ENCODE results near the gene WWC2. TPM values are rescaled to one million over a fixed set of nuclear protein-coding genes. Genes with fewer than 3 reads are reported as not detected.
"Not testable (repeated sequence)": the region's sequence is repeated elsewhere in the genome, so short reads cannot be mapped to it uniquely, and the experiment has no call there.

The WWC2 gene
- total RNA-seq, 2 donors from 2014 or later = 4.3 to 6.8 TPM

DNA sequence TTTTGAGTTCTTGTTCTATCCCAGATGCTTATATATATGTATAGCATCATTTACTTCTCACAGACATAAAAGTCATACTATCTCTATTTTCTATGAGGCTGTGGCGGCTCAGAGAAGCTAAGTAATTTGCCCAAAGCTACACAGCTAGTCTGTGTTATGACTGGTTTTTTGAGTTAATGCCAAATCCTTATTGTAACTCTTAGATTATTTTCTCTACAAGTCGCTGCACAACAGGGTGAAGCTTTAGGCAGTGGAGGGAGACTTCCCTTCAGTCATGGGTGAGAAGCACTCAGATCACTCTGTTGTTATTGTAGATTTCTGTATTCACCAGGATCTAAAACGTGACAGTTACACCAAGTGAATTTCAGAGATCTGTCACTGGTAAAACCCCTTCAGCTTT lies 48.1 kb downstream of the WWC2 start:
- intact Hi-C loops (cut with DNase I) = no loop called here
- TF ChIP-seq, protein P1, sequence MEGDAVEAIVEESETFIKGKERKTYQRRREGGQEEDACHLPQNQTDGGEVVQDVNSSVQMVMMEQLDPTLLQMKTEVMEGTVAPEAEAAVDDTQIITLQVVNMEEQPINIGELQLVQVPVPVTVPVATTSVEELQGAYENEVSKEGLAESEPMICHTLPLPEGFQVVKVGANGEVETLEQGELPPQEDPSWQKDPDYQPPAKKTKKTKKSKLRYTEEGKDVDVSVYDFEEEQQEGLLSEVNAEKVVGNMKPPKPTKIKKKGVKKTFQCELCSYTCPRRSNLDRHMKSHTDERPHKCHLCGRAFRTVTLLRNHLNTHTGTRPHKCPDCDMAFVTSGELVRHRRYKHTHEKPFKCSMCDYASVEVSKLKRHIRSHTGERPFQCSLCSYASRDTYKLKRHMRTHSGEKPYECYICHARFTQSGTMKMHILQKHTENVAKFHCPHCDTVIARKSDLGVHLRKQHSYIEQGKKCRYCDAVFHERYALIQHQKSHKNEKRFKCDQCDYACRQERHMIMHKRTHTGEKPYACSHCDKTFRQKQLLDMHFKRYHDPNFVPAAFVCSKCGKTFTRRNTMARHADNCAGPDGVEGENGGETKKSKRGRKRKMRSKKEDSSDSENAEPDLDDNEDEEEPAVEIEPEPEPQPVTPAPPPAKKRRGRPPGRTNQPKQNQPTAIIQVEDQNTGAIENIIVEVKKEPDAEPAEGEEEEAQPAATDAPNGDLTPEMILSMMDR (IDR thresholded peaks at IDR 0.05) = no peak
- no peak overlapping the region for H3K4me3 ChIP-seq

DNA sequence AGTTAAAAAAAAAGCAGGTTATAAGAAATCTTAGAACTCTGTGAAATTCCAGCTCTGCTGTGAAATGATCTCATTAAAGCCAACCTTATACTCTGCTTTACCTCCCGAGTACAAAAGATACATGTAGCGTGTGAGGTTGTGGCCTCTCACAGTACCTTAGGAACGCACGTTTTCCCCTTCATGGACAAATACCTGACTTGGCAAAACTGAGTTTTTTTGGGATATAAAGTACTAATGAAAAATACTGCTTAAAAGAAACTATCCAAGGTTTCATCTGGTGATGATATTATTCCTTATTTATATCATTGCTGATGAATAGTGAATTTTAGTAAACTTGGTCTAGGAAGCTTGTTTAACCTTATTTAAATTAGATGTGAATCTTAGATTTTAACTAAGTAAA lies 48.9 kb downstream of the WWC2 start:
- no peak overlapping the region for H3K4me3 ChIP-seq
- no peak overlapping the region for H3K27ac ChIP-seq
- no peaks in the 10 kb centered on the region for H3K27me3 ChIP-seq
- DNase-seq = no peak
- H3K4me1 ChIP-seq = no peaks in the 10 kb centered on the region
- H3K36me3 ChIP-seq = no peaks in the 10 kb centered on the region
- intact Hi-C loops (cut with DNase I) = no loop called here
- no peaks in the 10 kb centered on the region for H3K9me3 ChIP-seq
- H3K9ac ChIP-seq (ENCODE audit: low read depth in 2 of 2, low read length in 2 of 2) = no peak overlapping the region
- TF ChIP-seq, protein P1 (IDR thresholded peaks at IDR 0.05) = no peak

More for the DNA sequence above, 48.1 kb downstream of the WWC2 start:
- Histone ChIP-seq H3K36me3 (no peaks in the 10 kb centered on the region), H3K27ac (no peak overlapping the region), H3K9ac (ENCODE audit: low read depth in 2 of 2, low read length in 2 of 2) (no peak overlapping the region), H3K4me1 (no peaks in the 10 kb centered on the region), H3K27me3 (no peaks in the 10 kb centered on the region), H3K9me3 (no peaks in the 10 kb centered on the region)
- DNase-seq = no peak

DNA sequence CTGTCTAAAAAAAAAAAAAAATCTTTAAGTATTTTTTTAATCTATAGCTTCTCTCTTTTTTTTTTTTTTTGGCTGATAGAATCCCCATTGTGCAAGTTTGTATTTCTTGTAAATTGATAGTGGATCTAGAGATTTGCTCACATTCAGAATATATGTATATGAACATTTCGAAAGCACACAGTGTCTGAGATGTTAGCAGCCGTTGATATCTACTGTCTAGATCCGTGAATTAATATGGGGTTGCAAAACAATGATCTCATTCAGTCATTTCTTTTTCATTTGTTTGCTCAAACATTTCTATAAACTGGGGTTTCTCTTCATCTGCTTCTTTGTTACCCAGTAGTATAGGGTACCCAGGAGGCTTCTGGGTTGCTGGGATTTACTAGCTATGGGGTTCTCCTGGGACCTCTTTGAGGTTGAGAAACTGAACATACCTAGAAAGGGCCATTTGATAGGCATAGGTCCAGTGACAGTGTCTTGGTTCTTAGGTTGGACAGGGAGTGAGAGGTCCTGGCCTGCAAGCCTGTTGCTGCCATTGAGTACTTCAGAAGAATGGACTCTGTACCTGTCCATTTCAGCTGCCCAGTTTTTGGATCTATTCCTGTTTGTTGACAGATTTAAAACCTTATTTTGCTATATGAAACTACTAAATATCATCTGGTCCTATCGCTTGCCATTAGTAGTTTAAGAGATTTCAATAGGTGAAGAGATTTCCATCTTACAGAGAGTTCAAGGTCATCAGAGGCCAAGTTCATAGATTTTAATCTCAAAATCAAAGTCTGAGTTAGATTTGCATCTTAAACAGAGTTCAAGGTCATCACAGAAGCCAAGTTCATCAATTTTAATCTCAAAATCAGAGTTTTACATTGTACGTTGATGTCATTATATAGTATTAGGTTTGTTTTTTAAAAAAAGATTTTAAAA lies 50.8 kb downstream of the WWC2 start:
- Histone ChIP-seq H3K9me3 (no peaks in the 10 kb centered on the region), H3K4me1 (no peaks in the 10 kb centered on the region), H3K27ac (no peak overlapping the region), H3K27me3 (no peaks in the 10 kb centered on the region), H3K9ac (ENCODE audit: low read depth in 2 of 2, low read length in 2 of 2) (no peak overlapping the region), H3K4me3 (no peak overlapping the region), H3K36me3 (no peaks in the 10 kb centered on the region)
- DNase-seq = no peak
- intact Hi-C loops (cut with DNase I) = no loop called here
- TF ChIP-seq, protein P1 (IDR thresholded peaks at IDR 0.05) = no peak

DNA sequence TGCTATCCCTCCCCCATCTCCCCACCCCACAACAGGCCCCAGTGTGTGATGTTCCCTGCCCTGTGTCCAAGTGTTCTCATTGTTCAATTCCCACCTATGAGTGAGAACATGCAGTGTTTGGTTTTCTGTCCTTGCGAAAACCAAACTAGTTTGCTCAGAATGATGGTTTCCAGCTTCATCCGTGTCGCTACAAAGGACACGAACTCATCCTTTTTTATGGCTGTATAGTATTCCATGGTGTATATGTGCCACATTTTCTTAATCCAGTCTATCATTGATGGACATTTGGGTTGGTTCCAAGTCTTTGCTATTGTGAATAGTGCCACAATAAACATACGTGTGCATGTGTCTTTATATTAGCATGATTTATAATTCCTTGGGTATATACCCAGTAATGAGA lies 51.6 kb downstream of the WWC2 start:
- H3K4me3 ChIP-seq; H3K4me1 ChIP-seq; intact Hi-C loops (cut with DNase I); H3K27me3 ChIP-seq; H3K36me3 ChIP-seq; H3K27ac ChIP-seq; DNase-seq; H3K9ac ChIP-seq (ENCODE audit: low read depth in 2 of 2, low read length in 2 of 2); H3K9me3 ChIP-seq: not testable (repeated sequence)

DNA sequence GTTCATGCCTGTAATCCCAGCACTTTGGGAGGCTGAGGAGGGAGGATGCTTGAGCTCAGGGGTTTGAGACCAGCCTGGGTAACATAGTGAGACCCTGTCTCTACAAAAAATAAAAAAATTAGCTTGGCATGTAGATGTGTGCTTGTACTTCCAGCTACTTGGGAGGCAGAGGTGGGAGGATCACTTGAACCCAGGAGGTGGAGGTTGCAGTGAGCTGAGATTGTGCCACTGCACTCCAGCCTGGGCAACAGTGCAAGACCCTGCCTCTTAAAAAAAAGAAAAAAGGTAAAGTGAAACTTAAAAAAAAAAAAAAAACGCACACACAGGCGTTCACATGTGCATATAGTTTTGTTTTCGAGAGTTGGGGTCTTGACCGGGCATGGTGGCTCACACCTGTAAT lies 53.2 kb downstream of the WWC2 start:
- intact Hi-C loops (cut with DNase I); H3K4me1 ChIP-seq; H3K4me3 ChIP-seq; H3K27ac ChIP-seq; H3K9ac ChIP-seq (ENCODE audit: low read depth in 2 of 2, low read length in 2 of 2); H3K27me3 ChIP-seq; H3K9me3 ChIP-seq; DNase-seq; H3K36me3 ChIP-seq: not testable (repeated sequence)

DNA sequence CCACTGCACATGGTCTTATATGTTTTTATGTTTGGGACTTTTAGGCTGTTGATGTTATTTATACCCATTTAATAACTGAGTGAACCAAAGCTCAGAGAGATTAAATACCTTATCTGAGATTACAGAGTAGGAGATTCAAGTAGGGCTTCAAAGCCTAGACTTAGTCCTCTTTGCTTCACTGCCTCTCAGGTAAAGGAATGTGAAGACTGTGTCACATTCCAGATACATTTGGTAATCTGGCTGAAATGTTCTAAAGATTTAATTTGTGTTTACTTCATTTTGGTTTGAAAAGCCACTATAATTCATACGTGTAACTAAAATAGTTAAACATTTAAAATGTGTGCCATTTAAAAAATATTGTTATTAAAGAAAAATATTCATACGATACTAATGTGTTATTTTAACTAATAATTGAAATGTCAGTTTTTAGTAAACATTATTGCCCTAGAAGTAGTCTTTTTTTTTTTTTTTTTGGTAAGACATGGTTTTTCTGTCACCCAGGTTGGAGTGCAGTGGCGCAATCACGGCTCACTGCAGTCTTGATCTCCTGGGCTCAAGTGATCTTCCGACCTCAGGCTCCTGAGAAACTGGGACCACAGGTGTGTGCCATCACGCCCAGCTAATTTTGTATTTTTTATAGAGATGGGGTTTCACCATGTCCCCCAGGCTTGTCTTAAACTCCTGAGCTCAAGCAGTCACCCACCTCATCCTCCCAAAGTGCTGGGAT lies 54.3 kb downstream of the WWC2 start:
- Histone ChIP-seq H3K27ac (no peak overlapping the region), H3K36me3 (no peaks in the 10 kb centered on the region), H3K4me3 (no peak overlapping the region), H3K9me3 (no peaks in the 10 kb centered on the region), H3K4me1 (no peaks in the 10 kb centered on the region), H3K9ac (ENCODE audit: low read depth in 2 of 2, low read length in 2 of 2) (no peak overlapping the region), H3K27me3 (no peaks in the 10 kb centered on the region)
- no peak for DNase-seq
- intact Hi-C loops (cut with DNase I) = no loop called here
- TF ChIP-seq, protein P1 (IDR thresholded peaks at IDR 0.05) = no peak

Measured in colonic mucosa (tissue), 4 donors.